PC-3 (cell line): ENCODE results near the gene HACD1.

Experiments
- EZH2 ChIP-seq: fragments of 300-600 bp; sonication (generic); IDR thresholded peaks from one replicate; pipeline ENCODE4 v1.6.1; 2017; ENCODE audit warnings: antibody characterized with exemption, mild to moderate bottlenecking, low read length; ENCODE audit not compliant: unreplicated experiment
- TF ChIP-seq, protein P1 (sequence below): fragments of 300-600 bp; sonication (generic); conservative IDR thresholded peaks from 2 replicates; pipeline ENCODE4 v1.5.1; 2017; ENCODE audit warnings: antibody characterized with exemption, low read depth, mild to moderate bottlenecking, low read length

GRCh38 chr10:17662193-17663138 is 45.3 kb upstream of the HACD1 start:
- TF ChIP-seq, protein P1, sequence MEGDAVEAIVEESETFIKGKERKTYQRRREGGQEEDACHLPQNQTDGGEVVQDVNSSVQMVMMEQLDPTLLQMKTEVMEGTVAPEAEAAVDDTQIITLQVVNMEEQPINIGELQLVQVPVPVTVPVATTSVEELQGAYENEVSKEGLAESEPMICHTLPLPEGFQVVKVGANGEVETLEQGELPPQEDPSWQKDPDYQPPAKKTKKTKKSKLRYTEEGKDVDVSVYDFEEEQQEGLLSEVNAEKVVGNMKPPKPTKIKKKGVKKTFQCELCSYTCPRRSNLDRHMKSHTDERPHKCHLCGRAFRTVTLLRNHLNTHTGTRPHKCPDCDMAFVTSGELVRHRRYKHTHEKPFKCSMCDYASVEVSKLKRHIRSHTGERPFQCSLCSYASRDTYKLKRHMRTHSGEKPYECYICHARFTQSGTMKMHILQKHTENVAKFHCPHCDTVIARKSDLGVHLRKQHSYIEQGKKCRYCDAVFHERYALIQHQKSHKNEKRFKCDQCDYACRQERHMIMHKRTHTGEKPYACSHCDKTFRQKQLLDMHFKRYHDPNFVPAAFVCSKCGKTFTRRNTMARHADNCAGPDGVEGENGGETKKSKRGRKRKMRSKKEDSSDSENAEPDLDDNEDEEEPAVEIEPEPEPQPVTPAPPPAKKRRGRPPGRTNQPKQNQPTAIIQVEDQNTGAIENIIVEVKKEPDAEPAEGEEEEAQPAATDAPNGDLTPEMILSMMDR = no peak
- no peak for TF ChIP-seq EZH2
